ENCODE results near the gene AMER3. TPM values are rescaled to one million over a fixed set of nuclear protein-coding genes. Genes with fewer than 3 reads are reported as not detected.

AMER3 gene
- total RNA-seq, 6 experiments from 2014 or later: not detected

- no peaks in the 10 kb centered on the region for H3K27me3 ChIP-seq
- intact Hi-C loops (cut with DNase I): no loop called here
- H3K9me3 ChIP-seq: no peaks in the 10 kb centered on the region
- TF ChIP-seq, protein P1, sequence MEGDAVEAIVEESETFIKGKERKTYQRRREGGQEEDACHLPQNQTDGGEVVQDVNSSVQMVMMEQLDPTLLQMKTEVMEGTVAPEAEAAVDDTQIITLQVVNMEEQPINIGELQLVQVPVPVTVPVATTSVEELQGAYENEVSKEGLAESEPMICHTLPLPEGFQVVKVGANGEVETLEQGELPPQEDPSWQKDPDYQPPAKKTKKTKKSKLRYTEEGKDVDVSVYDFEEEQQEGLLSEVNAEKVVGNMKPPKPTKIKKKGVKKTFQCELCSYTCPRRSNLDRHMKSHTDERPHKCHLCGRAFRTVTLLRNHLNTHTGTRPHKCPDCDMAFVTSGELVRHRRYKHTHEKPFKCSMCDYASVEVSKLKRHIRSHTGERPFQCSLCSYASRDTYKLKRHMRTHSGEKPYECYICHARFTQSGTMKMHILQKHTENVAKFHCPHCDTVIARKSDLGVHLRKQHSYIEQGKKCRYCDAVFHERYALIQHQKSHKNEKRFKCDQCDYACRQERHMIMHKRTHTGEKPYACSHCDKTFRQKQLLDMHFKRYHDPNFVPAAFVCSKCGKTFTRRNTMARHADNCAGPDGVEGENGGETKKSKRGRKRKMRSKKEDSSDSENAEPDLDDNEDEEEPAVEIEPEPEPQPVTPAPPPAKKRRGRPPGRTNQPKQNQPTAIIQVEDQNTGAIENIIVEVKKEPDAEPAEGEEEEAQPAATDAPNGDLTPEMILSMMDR (IDR thresholded peaks at IDR 0.05): no peak
- no peak for TF ChIP-seq POLR2A (IDR thresholded peaks at IDR 0.05)
- ATAC-seq (no peak), DNase-seq (no peak)
- H3K4me1 ChIP-seq: no peaks in the 10 kb centered on the region
- no peaks in the 10 kb centered on the region for H3K36me3 ChIP-seq
- 57% methylated on average over 7 of the region's 9 CpGs for WGBS (ENCODE audit: insufficient coverage, low coverage, low lambda C conversion rate, missing lambda C conversion rate)
- no peak overlapping the region for H3K4me3 ChIP-seq
- H3K27ac ChIP-seq: no peak overlapping the region
Measured at GRCh38 chr2:130749078-130749477, 6.3 kb upstream of the AMER3 start.

DNA sequence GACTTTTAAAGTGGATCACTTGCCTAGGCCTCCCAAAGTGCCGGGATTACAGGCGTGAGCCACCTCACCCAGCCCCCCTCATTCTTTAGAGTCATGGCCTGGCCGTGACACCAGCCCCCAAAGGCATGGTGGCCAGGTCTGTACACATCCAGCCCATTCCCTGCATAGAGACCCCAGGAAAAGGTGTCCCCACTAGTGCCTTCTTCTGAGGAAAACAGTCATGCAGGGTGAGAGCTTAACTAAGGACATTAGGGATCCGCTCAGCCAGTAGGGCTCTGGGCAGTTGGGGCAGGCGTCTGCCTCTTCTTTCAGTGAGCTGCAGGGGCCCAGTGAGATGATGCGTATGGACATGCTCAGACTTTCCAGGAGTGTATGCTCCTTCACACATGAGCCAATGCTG lies 5.7 kb upstream of the AMER3 start:
- Histone ChIP-seq H3K36me3 (no peaks in the 10 kb centered on the region), H3K27ac (no peak overlapping the region), H3K4me3 (no peak overlapping the region), H3K27me3 (no peaks in the 10 kb centered on the region), H3K9me3 (no peaks in the 10 kb centered on the region), H3K4me1 (no peaks in the 10 kb centered on the region)
- ATAC-seq (no peak), DNase-seq (no peak)
- 76% methylated on average over 6 of the region's 6 CpGs for WGBS (ENCODE audit: insufficient coverage, low coverage, low lambda C conversion rate, missing lambda C conversion rate)
- TF ChIP-seq POLR2A (IDR thresholded peaks at IDR 0.05): no peak
- TF ChIP-seq, protein P1 (IDR thresholded peaks at IDR 0.05): no peak
- intact Hi-C loops (cut with DNase I): no loop called here

DNA sequence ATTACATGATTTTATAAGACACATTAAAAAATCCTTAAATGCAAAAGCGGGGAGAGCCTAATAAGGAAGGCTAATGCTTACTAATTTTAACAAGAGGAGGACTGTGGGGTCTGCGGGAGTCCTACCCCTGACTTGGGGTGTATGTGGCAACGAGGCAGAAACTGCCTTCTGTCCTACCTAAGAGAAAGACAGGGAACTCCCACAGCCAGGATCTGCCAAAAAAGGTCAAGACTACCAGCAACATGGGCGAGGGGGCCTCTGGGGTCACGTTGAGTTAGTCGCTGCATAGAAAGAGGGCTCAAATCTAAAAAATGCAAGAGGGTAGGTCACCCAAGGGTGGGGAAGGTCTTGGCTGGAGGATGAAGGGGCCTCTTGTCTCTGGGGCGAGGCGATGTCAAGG lies 529 bp upstream of the AMER3 start:
- no peaks in the 10 kb centered on the region for H3K36me3 ChIP-seq
- 23% methylated on average over 8 of the region's 8 CpGs for WGBS (ENCODE audit: insufficient coverage, low coverage, low lambda C conversion rate, missing lambda C conversion rate)
- DNase-seq (no peak), ATAC-seq (no peak)
- H3K4me1 ChIP-seq: no peaks in the 10 kb centered on the region
- H3K27me3 ChIP-seq: peaks cover 3 to 5% of the 10 kb centered on the region in 2 donors
- H3K9me3 ChIP-seq: no peaks in the 10 kb centered on the region
- intact Hi-C loops (cut with DNase I): no loop called here
- no peak overlapping the region for H3K4me3 ChIP-seq
- no peak overlapping the region for H3K27ac ChIP-seq
- TF ChIP-seq, protein P1 (IDR thresholded peaks at IDR 0.05): no peak
- TF ChIP-seq POLR2A (IDR thresholded peaks at IDR 0.05): no peak

- intact Hi-C loops (cut with DNase I): no loop called here
- 5% methylated on average over 4 of the region's 80 CpGs for WGBS (ENCODE audit: insufficient coverage, low coverage, low lambda C conversion rate, missing lambda C conversion rate)
- Histone ChIP-seq H3K36me3 (no peaks in the 10 kb centered on the region), H3K27ac (no peak overlapping the region), H3K9me3 (no peaks in the 10 kb centered on the region), H3K27me3 (peaks cover 3 to 5% of the 10 kb centered on the region in 2 donors), H3K4me3 (no peak overlapping the region), H3K4me1 (no peaks in the 10 kb centered on the region)
- peak in 2 of 4 donors; percentile 42 to 61 for ATAC-seq
- TF ChIP-seq, protein P1 (IDR thresholded peaks at IDR 0.05): no peak
- no peak for TF ChIP-seq POLR2A (IDR thresholded peaks at IDR 0.05)
- DNase-seq: no peak
Measured at GRCh38 chr2:130756053-130756873, 923 bp downstream of the AMER3 start.
